ENCODE data around the gene ZC3H12C. TPM values are rescaled to one million over a fixed set of nuclear protein-coding genes. Genes with fewer than 3 reads are reported as not detected.

Gene ZC3H12C
- total and polyA plus RNA-seq, 10 of the 15 experiments (the other 5 are each of a cell fraction or from before 2014, with no cell fraction given), result 0.31 to 31.0 (median 3.7) TPM

DNA sequence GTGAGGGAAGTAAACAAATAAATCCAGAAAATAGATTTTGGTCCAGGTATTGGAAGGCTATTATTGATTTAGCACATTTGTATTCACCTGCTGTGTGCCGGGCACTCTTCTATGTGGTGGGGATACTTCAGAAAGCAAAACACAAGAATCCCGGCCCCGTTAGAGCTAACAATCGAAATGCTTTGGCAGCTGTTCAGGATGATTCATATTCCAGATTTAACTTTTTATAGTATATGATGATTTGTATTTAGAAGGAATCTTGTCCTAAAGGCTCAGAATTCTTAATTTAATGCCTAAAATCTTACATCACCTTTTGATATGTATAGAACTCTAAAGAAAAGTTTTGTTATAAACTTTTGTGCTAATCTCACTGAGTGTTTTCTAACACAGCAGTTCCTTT, 28.0 kb downstream of the ZC3H12C start:
- FAIRE-seq, result no peak
- ATAC-seq, result no peak

DNA sequence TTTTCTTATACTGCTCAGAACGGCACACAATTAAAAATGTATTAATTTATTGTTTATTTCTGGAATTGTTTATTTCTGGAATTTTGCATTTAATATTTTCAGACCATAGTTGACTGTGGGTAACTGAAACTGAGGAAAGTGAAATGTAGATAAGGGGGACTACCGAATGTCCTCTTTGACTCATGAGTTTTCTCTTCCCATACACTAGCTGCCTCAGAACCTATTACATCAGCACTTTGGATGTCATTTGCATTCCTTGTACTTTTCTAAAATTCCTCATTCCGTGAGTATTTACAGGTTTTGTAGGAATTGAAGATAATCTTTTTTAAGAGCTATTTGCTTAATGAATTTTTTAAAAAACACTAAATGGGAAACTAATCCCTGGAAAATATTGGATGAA, 29.8 kb downstream of the ZC3H12C start:
- FAIRE-seq (no peak), DNase-seq (ENCODE audit: low read depth, low spot score) (no peak), ATAC-seq (peak; percentile 39; the same call in 2 of the 3 replicates)
- Histone ChIP-seq H3K27me3 (replicated peaks in 1 of 2; ENCODE audit: control insufficient read depth in 2 of 2, insufficient read depth in 2 of 2, low read length in 1 of 2) (no peaks in the 10 kb centered on the region), H2AFZ (ENCODE audit: control insufficient read depth, low read depth, low read length) (no peak overlapping the region), H3K9ac (ENCODE audit: control insufficient read depth, insufficient read depth, low read length) (no peak overlapping the region), H3K27ac (ENCODE audit: control insufficient read depth, insufficient read depth) (no peak overlapping the region), H3K4me3 (no peak overlapping the region), H3K4me2 (ENCODE audit: control insufficient read depth, insufficient read depth) (no peak overlapping the region), H4K20me1 (ENCODE audit: control insufficient read depth, insufficient read depth) (no peaks in the 10 kb centered on the region; the same call in 1 of the 2 replicates), H3K79me2 (ENCODE audit: control insufficient read depth, insufficient read depth, low read length) (peaks cover 9% of the 10 kb centered on the region), H3K9me3 (replicated peaks; ENCODE audit: control insufficient read depth, insufficient read depth, low read length) (no peaks in the 10 kb centered on the region), H3K4me1 (ENCODE audit: control insufficient read depth, insufficient read depth, low read length) (no peaks in the 10 kb centered on the region), H3K36me3 (ENCODE audit: control insufficient read depth in 2 of 2, insufficient read depth in 2 of 2, low read length in 1 of 2) (peaks cover 2 to 4% of the 10 kb centered on the region in 2 experiments; a peak in 2 of 4 replicates)
- intact Hi-C loops (cut with micrococcal nuclease; ENCODE audit: unreplicated experiment), result no loop called here
- ChIA-PET CTCF (interaction anchor here (0.9 kb wide), 1 partner anchor 22 kb away, joined by 3 read pairs; no protein-coding TSS in a partner anchor), RAD21 (ENCODE audit: unreplicated experiment) (interaction anchor here (1.4 kb wide), 1 partner anchor 8 kb away, joined by 3 read pairs; no protein-coding TSS in a partner anchor), POLR2A (no interaction called here), SMC1A (ENCODE audit: uncharacterized antibody, unreplicated experiment) (interaction anchor here (1.2 to 1.7 kb wide), 3 partner anchors 12 to 183 kb away, joined by 5 to 6 read pairs (median 6); no protein-coding TSS in a partner anchor)
- TF ChIP-seq KAT2A (conservative IDR thresholded peaks at IDR 0.05; ENCODE audit: control insufficient read depth, low read depth, low read length), result no peak
- TF ChIP-seq, protein P1, sequence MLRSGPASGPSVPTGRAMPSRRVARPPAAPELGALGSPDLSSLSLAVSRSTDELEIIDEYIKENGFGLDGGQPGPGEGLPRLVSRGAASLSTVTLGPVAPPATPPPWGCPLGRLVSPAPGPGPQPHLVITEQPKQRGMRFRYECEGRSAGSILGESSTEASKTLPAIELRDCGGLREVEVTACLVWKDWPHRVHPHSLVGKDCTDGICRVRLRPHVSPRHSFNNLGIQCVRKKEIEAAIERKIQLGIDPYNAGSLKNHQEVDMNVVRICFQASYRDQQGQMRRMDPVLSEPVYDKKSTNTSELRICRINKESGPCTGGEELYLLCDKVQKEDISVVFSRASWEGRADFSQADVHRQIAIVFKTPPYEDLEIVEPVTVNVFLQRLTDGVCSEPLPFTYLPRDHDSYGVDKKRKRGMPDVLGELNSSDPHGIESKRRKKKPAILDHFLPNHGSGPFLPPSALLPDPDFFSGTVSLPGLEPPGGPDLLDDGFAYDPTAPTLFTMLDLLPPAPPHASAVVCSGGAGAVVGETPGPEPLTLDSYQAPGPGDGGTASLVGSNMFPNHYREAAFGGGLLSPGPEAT (IDR thresholded peaks at IDR 0.05; ENCODE audit: low read depth), result 0 out of 2 replicates have a peak, but pooled peaks have one; percentile 10
- TF ChIP-seq JUNB (IDR thresholded peaks at IDR 0.05), result peak; percentile 52
- TF ChIP-seq NFIC (IDR thresholded peaks at IDR 0.05; ENCODE audit: low read depth, low read length), result peak; percentile 41; the same call in 1 of the 2 replicates
- peak; percentile 24 to 44; a peak in 2 of 4 replicates for TF ChIP-seq IKZF2 (IDR thresholded peaks at IDR 0.05)
- TF ChIP-seq, protein P2, sequence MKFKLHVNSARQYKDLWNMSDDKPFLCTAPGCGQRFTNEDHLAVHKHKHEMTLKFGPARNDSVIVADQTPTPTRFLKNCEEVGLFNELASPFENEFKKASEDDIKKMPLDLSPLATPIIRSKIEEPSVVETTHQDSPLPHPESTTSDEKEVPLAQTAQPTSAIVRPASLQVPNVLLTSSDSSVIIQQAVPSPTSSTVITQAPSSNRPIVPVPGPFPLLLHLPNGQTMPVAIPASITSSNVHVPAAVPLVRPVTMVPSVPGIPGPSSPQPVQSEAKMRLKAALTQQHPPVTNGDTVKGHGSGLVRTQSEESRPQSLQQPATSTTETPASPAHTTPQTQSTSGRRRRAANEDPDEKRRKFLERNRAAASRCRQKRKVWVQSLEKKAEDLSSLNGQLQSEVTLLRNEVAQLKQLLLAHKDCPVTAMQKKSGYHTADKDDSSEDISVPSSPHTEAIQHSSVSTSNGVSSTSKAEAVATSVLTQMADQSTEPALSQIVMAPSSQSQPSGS (IDR thresholded peaks at IDR 0.05; ENCODE audit: low read length), result peak; percentile 55
- WGBS (ENCODE audit: insufficient coverage, insufficient replicate concordance, low lambda C conversion rate, missing lambda C conversion rate), result 54% methylated on average over 3 of the region's 3 CpGs
- in situ Hi-C loops (cut with MboI), result no loop called here
- BruUV-seq (replicated peaks), result no TSS peak

More for the DNA sequence above, 28.0 kb downstream of the ZC3H12C start:
- Histone ChIP-seq H3K9ac (ENCODE audit: control insufficient read depth, insufficient read depth, low read length) (no peak overlapping the region), H3K4me2 (ENCODE audit: control insufficient read depth, insufficient read depth) (no peak overlapping the region), H3K27ac (ENCODE audit: control insufficient read depth, insufficient read depth) (no peak overlapping the region), H3K4me1 (ENCODE audit: control insufficient read depth, insufficient read depth, low read length) (no peaks in the 10 kb centered on the region), H3K9me3 (replicated peaks; ENCODE audit: control insufficient read depth, insufficient read depth, low read length) (no peaks in the 10 kb centered on the region), H3K79me2 (ENCODE audit: control insufficient read depth, insufficient read depth, low read length) (peaks cover 6% of the 10 kb centered on the region), H3K4me3 (no peak overlapping the region), H3K36me3 (ENCODE audit: control insufficient read depth in 2 of 2, insufficient read depth in 2 of 2, low read length in 1 of 2) (peaks cover 2 to 4% of the 10 kb centered on the region in 2 experiments; a peak in 2 of 4 replicates), H3K27me3 (replicated peaks in 1 of 2; ENCODE audit: control insufficient read depth in 2 of 2, insufficient read depth in 2 of 2, low read length in 1 of 2) (no peaks in the 10 kb centered on the region), H4K20me1 (ENCODE audit: control insufficient read depth, insufficient read depth) (no peaks in the 10 kb centered on the region; the same call in 1 of the 2 replicates), H2AFZ (ENCODE audit: control insufficient read depth, low read depth, low read length) (no peak overlapping the region)
- ChIA-PET RAD21 (ENCODE audit: unreplicated experiment) (interaction anchor here (1.0 to 1.1 kb wide), 2 partner anchors 16 to 76 kb away, joined by 3 read pairs; no protein-coding TSS in a partner anchor), CTCF (interaction anchor here (0.7 to 1.6 kb wide), 5 partner anchors 10 to 179 kb away, joined by 3 to 4 read pairs (median 3); no protein-coding TSS in a partner anchor), SMC1A (ENCODE audit: uncharacterized antibody, unreplicated experiment) (interaction anchor here (0.9 to 3.0 kb wide), 6 partner anchors 8 to 176 kb away, joined by 3 to 8 read pairs (median 5); no protein-coding TSS in a partner anchor), POLR2A (interaction anchor here (1.2 kb wide), 1 partner anchor 17 kb away, joined by 3 read pairs; no protein-coding TSS in a partner anchor)
- no peak for DNase-seq (ENCODE audit: low read depth, low spot score)
- intact Hi-C loops (cut with micrococcal nuclease; ENCODE audit: unreplicated experiment) (no loop called here), in situ Hi-C loops (cut with MboI) (no loop called here)
- BruUV-seq (replicated peaks), result no TSS peak
- TF ChIP-seq PAX5 (IDR thresholded peaks at IDR 0.05; ENCODE audit: borderline replicate concordance, low read depth, low read length), result no peak
- 84% methylated on average over 4 of the region's 4 CpGs for WGBS (ENCODE audit: insufficient coverage, insufficient replicate concordance, low lambda C conversion rate, missing lambda C conversion rate)
